Osteoblast (primary cell): ENCODE data around the gene STAC2. TPM values are rescaled to one million over a fixed set of nuclear protein-coding genes. Genes with fewer than 3 reads are reported as not detected.

ENCODE experiments used
- DNase-seq: peaks from one replicate; pipeline ENCODE4 v3.0.0; 2011; ENCODE audit warnings: low spot score, mixed read lengths; ENCODE audit not compliant: insufficient read length; ENCODE audit errors: missing footprints
- H2AFZ ChIP-seq: 2 replicates; pipeline ENCODE4 v1.6.0; 2011; ENCODE audit warnings: mild to moderate bottlenecking, low read length
- H3K27ac ChIP-seq: 2 replicates; pipeline ENCODE4 v1.5.1; 2011; ENCODE audit warnings: mild to moderate bottlenecking, low read depth, low read length, moderate library complexity
- H3K27me3 ChIP-seq: 2 replicates; pipeline ENCODE4 v1.6.0; 2012; ENCODE audit warnings: mild to moderate bottlenecking, control low read depth, inconsistent platforms, low read length, moderate library complexity; ENCODE audit not compliant: insufficient read depth
- H3K36me3 ChIP-seq: 2 replicates; pipeline ENCODE4 v1.5.1; 2011; ENCODE audit warnings: mild to moderate bottlenecking, low read length, control low read depth, moderate library complexity; ENCODE audit not compliant: insufficient read depth
- H3K4me1 ChIP-seq: 2 replicates; pipeline ENCODE4 v1.5.1; 2011; ENCODE audit warnings: mild to moderate bottlenecking, low read length, control low read depth, moderate library complexity; ENCODE audit not compliant: insufficient read depth
- H3K4me2 ChIP-seq: 2 replicates; pipeline ENCODE4 v1.6.0; 2011; ENCODE audit warnings: mild to moderate bottlenecking, low read length; ENCODE audit not compliant: insufficient read depth
- H3K4me3 ChIP-seq: fragments of 200-600 bp; sonication (generic); 3 replicates; pipeline ENCODE4 v1.5.1; 2012; ENCODE audit warnings: mild to moderate bottlenecking, low read length, inconsistent platforms; ENCODE audit not compliant: insufficient read depth
- H3K79me2 ChIP-seq: 2 replicates; pipeline ENCODE4 v1.6.0; 2012; ENCODE audit warnings: mild to moderate bottlenecking, low read length, control low read depth, inconsistent platforms; ENCODE audit not compliant: insufficient read depth
- H3K9me3 ChIP-seq: 2 replicates; pipeline ENCODE4 v1.5.1; 2011; ENCODE audit warnings: low read depth, low read length, control low read depth
- H4K20me1 ChIP-seq: 2 replicates; pipeline ENCODE4 v1.6.0; 2012; ENCODE audit warnings: mild to moderate bottlenecking, low read length, control low read depth; ENCODE audit not compliant: insufficient read depth
- total RNA-seq: library from RNA; depleted of rRNA; stranded (reverse); fragments of >200 nt; gene quantifications from 2 replicates; pipeline ENCODE4 v1.2.3, GENCODE V29; 2012
- TF ChIP-seq, protein P1 (sequence below): IDR thresholded peaks from 2 replicates; pipeline ENCODE4 v1.5.1; 2011; ENCODE audit warnings: mild to moderate bottlenecking, low read depth, low read length, moderate library complexity; ENCODE audit errors: extremely low read depth

Gene STAC2
- total RNA-seq, 1 donor: not detected

GRCh38 chr17:39237586-39237985 is 11.8 kb upstream of the STAC2 start:
- peak; percentile 65 for DNase-seq
- Histone ChIP-seq H3K4me1 (peaks cover 10% of the 10 kb centered on the region), H3K36me3 (no peaks in the 10 kb centered on the region)

DNA sequence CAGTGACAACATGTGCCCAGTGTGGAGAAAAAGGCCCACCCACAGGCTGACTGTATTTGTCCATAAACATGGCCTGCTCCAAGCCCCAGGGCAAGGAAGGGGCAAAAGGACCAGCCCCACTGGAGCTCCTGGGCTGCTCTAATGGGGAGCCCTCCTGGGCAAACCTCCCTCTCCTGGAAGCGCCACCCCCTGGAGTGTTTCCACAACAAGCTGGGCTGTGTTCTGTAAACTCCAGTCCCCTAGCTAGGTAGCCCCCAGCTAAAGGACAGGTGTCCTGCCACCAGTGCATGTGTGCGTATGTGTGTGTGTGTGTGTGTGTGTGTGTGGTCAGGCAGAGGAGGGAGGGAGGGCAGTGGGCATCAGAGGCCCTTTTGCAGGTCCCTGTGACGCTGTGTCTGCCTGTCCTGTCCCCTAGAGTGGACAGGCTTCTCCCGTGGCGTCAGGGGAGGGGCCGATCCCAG is 11.3 kb upstream of the STAC2 start:
- TF ChIP-seq, protein P1, sequence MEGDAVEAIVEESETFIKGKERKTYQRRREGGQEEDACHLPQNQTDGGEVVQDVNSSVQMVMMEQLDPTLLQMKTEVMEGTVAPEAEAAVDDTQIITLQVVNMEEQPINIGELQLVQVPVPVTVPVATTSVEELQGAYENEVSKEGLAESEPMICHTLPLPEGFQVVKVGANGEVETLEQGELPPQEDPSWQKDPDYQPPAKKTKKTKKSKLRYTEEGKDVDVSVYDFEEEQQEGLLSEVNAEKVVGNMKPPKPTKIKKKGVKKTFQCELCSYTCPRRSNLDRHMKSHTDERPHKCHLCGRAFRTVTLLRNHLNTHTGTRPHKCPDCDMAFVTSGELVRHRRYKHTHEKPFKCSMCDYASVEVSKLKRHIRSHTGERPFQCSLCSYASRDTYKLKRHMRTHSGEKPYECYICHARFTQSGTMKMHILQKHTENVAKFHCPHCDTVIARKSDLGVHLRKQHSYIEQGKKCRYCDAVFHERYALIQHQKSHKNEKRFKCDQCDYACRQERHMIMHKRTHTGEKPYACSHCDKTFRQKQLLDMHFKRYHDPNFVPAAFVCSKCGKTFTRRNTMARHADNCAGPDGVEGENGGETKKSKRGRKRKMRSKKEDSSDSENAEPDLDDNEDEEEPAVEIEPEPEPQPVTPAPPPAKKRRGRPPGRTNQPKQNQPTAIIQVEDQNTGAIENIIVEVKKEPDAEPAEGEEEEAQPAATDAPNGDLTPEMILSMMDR: no peak
- no peaks in the 10 kb centered on the region for H3K36me3 ChIP-seq

More at GRCh38 chr17:39237586-39237985, 11.8 kb upstream of the STAC2 start:
- TF ChIP-seq, protein P1: no peak
- no peaks in the 10 kb centered on the region for H3K79me2 ChIP-seq
- no peaks in the 10 kb centered on the region for H4K20me1 ChIP-seq
- no peaks in the 10 kb centered on the region for H3K9me3 ChIP-seq
- H3K27me3 ChIP-seq: no peaks in the 10 kb centered on the region
- no peak overlapping the region for H3K4me3 ChIP-seq
- H3K4me2 ChIP-seq: no peak overlapping the region
- no peak overlapping the region for H2AFZ ChIP-seq
- H3K27ac ChIP-seq: no peak overlapping the region

GRCh38 chr17:39236450-39236927 is 10.7 kb upstream of the STAC2 start:
- H3K4me3 ChIP-seq: no peak overlapping the region
- no peak overlapping the region for H3K4me2 ChIP-seq
- no peaks in the 10 kb centered on the region for H3K79me2 ChIP-seq
- H3K27ac ChIP-seq: no peak overlapping the region
- H2AFZ ChIP-seq: no peak overlapping the region
- no peaks in the 10 kb centered on the region for H3K27me3 ChIP-seq
- peaks cover 15% of the 10 kb centered on the region for H3K4me1 ChIP-seq
- no peaks in the 10 kb centered on the region for H3K36me3 ChIP-seq
- H3K9me3 ChIP-seq: no peaks in the 10 kb centered on the region
- H4K20me1 ChIP-seq: no peaks in the 10 kb centered on the region
- TF ChIP-seq, protein P1: no peak
- DNase-seq: peak; percentile 58

More for the DNA sequence above, 11.3 kb upstream of the STAC2 start:
- no peaks in the 10 kb centered on the region for H4K20me1 ChIP-seq
- DNase-seq: peak; percentile 62
- peaks cover 10% of the 10 kb centered on the region for H3K4me1 ChIP-seq
- H3K27me3 ChIP-seq: no peaks in the 10 kb centered on the region
- no peak overlapping the region for H3K4me3 ChIP-seq
- no peak overlapping the region for H3K4me2 ChIP-seq
- no peaks in the 10 kb centered on the region for H3K9me3 ChIP-seq
- H2AFZ ChIP-seq: no peak overlapping the region
- no peak overlapping the region for H3K27ac ChIP-seq
- H3K79me2 ChIP-seq: no peaks in the 10 kb centered on the region

- TF ChIP-seq, protein P1: peak; percentile 91
- peaks cover 22% of the 10 kb centered on the region for H3K4me1 ChIP-seq
- peak; percentile 96 for DNase-seq
- no peak overlapping the region for H2AFZ ChIP-seq
- H3K79me2 ChIP-seq: no peaks in the 10 kb centered on the region
- H3K9me3 ChIP-seq: no peaks in the 10 kb centered on the region
- H3K27ac ChIP-seq: no peak overlapping the region
- H3K36me3 ChIP-seq: no peaks in the 10 kb centered on the region
- H3K4me3 ChIP-seq: no peak overlapping the region
- no peak overlapping the region for H3K4me2 ChIP-seq
- no peaks in the 10 kb centered on the region for H3K27me3 ChIP-seq
- H4K20me1 ChIP-seq: no peaks in the 10 kb centered on the region
Measured at GRCh38 chr17:39235555-39236449, 10.1 kb upstream of the STAC2 start.
